GM12864 (cell line): Measurements from ENCODE around the gene SULF2.

Experiments
- DNase-seq: peaks from one replicate; pipeline ENCODE4 v3.0.0-alpha.2; 2011; ENCODE audit warnings: low read depth
- H3K4me3 ChIP-seq: 2 replicates; pipeline ENCODE4 v1.5.1; 2011; ENCODE audit warnings: mild to moderate bottlenecking, low read depth, low read length, control low read depth
- TF ChIP-seq, protein P1 (sequence below): IDR thresholded peaks from 2 replicates; pipeline ENCODE4 v1.5.1; 2011; ENCODE audit warnings: low read depth, mild to moderate bottlenecking, moderate library complexity, low read length, control low read depth, inconsistent platforms; ENCODE audit errors: missing control alignments

The SULF2 gene

DNA sequence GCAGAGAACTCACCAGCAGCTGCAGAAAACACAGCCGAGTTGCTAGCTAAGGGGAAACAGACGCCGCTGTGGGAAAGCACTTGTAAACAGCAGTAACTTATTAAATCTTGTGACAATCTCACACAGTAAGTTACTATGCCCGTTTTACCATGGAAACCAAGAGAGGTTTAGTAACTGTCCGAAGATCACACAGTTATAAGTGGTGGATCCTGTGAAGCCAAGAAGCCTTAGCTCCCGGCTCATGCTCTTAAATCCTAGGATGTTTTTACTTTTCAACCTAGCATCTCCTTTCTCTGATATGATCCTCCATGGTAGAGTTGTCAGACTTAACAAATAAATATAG lies 1.5 kb upstream of the SULF2 start:
- no peak for DNase-seq
- TF ChIP-seq, protein P1, sequence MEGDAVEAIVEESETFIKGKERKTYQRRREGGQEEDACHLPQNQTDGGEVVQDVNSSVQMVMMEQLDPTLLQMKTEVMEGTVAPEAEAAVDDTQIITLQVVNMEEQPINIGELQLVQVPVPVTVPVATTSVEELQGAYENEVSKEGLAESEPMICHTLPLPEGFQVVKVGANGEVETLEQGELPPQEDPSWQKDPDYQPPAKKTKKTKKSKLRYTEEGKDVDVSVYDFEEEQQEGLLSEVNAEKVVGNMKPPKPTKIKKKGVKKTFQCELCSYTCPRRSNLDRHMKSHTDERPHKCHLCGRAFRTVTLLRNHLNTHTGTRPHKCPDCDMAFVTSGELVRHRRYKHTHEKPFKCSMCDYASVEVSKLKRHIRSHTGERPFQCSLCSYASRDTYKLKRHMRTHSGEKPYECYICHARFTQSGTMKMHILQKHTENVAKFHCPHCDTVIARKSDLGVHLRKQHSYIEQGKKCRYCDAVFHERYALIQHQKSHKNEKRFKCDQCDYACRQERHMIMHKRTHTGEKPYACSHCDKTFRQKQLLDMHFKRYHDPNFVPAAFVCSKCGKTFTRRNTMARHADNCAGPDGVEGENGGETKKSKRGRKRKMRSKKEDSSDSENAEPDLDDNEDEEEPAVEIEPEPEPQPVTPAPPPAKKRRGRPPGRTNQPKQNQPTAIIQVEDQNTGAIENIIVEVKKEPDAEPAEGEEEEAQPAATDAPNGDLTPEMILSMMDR: no peak
- H3K4me3 ChIP-seq: no peak overlapping the region

DNA sequence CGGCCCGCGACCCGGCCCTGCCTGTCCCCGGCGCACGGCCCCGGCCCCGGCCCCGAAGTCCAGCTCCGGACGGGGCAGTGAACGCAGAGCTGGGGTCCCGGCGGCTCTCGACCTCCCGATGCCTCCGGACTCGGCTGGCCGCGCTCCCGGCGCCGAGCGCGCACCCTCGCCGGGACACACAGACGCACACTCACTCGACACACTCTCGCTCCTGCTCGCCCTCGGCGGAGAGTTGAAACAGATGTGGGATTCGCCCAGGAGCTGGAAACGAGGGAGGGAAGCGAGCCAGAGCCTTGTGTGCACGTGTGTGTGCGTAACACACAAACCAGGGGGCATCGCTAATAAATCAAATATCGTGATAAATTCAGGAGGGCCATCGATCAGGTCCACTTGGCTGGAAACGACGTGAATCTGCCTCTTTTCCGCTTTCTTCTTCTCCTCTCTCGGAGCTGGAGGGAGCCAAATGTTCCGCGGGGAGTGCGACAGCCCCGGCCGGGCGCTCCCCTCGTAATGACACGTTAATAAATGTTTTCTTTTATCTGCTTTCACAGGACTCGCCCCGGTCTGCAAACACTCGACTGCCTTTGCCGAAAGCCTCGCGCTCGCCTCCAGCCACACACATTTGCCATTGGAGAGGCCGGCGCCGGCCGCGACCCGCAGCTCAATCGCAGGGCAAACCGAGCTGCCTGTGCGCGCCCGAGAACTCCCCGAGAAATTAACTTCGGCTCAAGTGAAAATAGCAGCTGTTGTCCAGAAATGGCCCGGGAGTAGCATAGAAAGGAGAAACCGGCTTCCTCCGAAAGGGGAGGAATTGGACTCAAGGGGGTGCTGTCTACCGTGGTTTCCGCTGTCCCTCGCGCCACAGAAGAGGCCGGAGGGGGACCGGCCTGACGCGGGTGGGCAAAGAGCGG lies 828 bp upstream of the SULF2 start:
- no peak for DNase-seq
- H3K4me3 ChIP-seq: no peak overlapping the region
- TF ChIP-seq, protein P1: peak; percentile 50

DNA sequence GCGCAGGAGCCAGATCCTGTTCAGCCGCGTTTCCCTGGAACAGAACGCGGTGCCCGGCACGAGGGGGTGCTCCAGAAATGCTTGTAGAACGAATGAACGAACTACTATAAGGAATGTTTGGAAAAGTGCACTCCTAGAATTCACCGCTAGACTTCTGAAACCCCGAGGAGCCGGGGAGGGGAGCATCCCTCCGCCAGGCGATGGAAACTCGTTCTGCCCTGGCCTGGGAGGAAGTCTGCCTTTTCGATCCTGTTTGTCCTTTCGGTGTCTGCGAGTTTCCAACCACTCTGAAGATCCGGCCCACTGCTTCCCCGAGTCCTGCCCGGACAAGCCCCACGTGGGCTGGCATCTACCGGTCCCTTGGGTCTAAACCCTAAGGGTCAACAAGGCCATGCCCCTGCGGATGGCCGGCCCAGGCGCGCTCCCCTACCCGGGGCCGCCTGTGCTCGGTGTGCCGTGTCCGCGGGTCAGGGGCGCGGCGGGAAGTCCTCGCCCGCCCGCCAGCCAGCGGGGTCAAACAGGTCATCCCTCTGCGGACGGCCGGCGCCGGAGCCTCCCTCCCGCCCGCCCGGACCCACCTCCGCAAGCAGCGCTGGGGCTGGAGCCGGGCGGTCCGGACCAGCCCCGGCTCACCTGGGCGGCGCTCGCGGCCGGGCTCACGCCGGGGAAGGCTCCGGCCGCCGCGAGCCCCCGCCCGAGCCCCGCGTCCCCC lies 526 bp downstream of the SULF2 start:
- TF ChIP-seq, protein P1: no peak
- peak overlapping the region; percentile 24 for H3K4me3 ChIP-seq
- DNase-seq: no peak

DNA sequence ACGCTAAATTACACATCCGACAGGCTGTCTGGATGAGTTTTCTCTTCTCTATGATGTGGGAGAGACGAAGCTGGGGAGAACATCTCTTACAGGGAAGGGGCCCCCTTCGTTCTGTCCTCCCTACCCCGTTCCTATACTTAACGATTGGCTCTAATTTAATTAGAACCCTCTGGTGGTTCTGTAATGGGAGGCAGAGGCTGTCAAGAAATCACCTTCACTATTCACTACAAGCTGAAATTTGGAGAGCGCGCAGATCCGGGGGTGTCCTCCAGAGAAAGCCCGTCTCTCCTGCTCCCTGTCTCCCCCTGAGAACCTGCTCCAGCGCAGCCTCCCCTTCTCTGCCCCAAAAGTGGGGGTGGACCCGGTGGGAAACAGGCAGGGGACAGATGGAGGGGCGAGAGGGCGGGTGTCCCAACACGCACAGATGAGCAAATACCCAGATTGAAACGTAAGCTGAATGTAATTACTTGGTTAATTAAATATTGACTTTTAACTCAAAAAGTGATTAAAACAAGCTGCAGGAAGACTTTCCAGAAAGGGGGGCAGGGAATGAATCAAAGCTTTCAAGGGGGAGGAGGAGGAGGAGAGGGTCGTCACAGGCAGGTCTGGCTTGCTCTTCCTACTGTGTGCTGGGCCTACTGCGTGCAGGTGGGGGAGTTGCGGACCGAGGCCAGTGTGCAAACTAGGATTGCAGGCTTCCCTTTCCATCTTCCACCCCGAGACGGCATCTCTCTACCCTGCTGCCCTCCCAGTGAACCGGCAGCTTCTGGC lies 1.3 kb downstream of the SULF2 start:
- TF ChIP-seq, protein P1: no peak
- no peak overlapping the region for H3K4me3 ChIP-seq
- DNase-seq: no peak

DNA sequence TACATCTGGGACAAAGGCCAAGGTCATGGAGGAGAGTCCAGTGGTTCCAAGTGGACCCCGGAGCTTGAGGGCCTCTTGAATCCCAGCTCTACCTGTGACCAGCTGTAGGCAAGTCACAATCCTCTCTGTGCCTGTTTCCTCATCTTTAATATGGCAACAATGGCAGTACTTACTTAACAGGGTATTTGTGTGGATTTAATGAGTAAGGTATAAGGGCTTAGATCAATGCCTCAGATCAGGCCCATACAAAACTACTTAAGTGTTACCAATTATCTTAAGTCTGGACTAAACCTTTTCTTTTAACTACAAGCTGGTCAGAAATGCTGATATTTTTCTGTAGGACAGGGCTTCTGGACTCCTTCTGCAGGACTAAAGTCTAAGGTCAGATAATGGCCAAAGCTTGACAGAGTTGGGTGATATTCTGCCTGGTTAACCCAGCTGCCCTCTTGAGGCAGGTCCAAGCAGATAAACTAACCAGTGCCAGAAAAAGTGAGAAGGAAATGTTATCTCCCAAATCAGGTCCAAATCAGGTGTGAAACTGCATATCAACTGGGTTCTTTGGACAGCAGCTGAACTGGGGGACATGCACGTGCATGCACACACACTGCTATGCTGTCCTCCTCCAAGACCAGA lies 2.2 kb downstream of the SULF2 start:
- H3K4me3 ChIP-seq: no peak overlapping the region
- TF ChIP-seq, protein P1: no peak
- DNase-seq: no peak

DNA sequence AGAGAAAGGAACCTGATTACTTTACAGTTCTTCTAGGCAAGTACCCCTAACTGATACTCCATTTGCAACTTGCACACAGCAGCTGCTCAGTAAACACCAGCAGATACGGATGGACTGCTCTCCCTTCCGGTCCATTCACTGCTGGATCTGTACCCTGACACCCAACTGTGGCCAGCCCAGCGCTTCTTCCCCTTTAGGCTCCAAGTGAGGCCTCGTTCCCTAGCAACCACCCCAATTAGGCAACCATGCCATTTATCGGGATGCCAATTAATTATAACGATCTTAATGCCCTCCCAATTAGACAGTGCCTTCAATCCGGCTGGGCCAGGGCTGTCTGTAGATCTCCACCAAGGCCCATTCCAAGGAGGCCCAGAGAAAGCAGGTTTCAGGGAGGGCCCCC lies 3.2 kb downstream of the SULF2 start:
- H3K4me3 ChIP-seq: no peak overlapping the region
- no peak for DNase-seq
- TF ChIP-seq, protein P1: no peak
